HG03469 (cell line): ENCODE measurements around the gene UBR3.
A peak's percentile ranks its signal among the peaks of the same experiment; 100 is the strongest.
"Not testable (repeated sequence)": the region's sequence is repeated elsewhere in the genome, so short reads cannot be mapped to it uniquely, and the experiment has no call there.

Source experiments
- ATAC-seq: cut with Tn5 transposase; IDR thresholded peaks from one replicate; pipeline ENCODE4 v1.9.1; 2021; ENCODE audit warnings: mild to moderate bottlenecking, moderate library complexity, moderate number of reproducible peaks; ENCODE audit not compliant: unreplicated experiment

The UBR3 gene

DNA sequence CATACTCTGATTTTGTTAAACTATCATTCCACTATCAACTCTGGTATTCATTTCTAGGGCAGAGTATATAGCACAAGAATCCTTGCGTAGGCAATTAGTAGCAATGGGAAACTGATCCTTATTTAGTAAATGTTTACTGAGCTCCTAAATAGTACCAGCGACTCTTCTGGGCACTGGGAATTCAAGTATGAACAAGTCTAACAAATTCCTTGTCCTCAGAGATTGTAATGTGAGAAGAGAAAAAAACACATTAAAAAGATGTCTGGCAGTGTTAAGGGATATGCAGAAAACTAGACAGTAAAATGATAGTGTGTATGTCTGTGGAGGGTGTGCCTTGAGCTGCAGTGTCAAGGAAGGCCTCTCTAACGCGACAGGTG, 3.3 kb upstream of the UBR3 start:
- no peak for ATAC-seq

- peak; percentile 51 for ATAC-seq
Measured at GRCh38 chr2:169824373-169825333, 2.6 kb upstream of the UBR3 start, which contains the start of gene METTL5. TSS of gene METTL5 (minus strand) at chr2:169824905. CDS start at chr2:169824597, 308 bp downstream.

- ATAC-seq, result no peak
Measured at GRCh38 chr2:169828141-169828811, 1.0 kb downstream of the UBR3 start.

DNA sequence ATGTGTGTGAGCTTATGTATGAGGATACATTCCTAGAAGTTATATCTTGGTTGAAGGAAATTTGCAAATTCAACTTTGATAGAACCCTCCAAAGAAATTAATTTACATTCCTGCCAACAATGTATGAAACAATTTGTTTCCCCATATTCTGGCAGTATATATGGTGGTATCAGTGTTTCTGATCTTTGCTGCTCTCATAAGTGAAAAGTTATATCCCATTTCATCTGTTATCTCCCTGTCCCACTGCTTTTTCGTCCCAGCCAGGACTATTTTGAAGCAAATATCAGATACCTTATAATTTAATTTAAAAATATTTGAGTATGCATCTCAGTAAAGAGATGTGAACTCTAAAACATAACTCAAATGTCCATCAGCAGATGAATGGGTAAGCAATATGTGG, 7.1 kb downstream of the UBR3 start:
- no peak for ATAC-seq

DNA sequence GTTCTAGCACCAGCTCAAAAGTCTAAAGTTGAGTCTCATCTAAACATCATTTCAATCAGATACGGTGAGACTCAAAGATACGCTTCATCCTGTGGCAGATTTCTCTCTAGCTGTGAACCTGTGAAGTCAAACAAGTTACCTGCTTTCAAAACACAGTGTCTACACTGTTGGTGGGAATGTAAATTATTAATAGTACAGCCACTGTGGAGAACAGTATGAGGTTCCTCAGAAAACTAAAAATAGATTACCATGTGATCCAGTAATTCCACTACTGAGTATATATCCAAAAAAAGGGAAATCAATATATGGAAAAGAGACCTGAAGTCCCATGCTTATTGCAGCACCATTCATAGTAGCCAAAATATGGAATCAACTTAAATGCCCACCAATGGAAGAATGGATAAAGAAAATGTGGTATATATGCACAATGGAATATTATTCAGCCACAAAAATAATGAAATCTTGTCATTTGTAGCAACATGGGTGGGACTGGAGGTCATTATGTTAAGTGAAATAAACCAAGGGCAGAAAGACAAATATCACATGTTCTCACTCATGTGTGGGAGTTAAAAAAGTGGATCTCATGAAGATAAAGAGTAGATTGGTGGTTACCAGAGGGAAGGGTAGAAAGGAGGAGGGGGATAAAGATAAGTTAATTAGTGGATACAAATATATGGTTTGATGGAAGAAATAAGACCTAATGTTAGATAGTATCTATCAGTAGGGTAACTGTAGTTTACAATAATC, 11.7 kb downstream of the UBR3 start:
- no peak for ATAC-seq

GRCh38 chr2:169839954-169840746, 12.9 kb downstream of the UBR3 start:
- ATAC-seq, result no peak

DNA sequence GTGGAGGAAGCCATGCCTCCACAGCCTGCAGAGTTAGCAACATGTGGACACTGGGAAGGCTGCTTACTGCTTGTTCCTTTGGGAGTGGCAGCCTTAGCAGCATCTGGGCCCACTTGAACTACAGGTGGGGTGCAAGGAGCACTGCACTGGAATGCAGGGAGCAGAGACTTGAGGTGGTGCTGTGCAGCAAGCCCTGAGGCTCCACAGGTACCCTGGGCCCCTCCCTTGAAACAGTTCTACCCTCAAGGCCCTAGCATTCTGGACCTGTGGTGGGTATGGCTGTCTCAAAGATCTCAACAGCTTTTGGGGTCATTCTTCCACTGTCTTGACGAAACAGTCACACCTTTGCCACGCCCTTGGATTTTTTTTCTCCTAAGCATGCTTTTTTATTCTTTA, 13.5 kb downstream of the UBR3 start:
- ATAC-seq, result no peak

- not testable (repeated sequence) for ATAC-seq
Measured at GRCh38 chr2:169841625-169842024, 14.4 kb downstream of the UBR3 start.

- no peak for ATAC-seq
Measured at GRCh38 chr2:169845016-169845415, 17.8 kb downstream of the UBR3 start.

DNA sequence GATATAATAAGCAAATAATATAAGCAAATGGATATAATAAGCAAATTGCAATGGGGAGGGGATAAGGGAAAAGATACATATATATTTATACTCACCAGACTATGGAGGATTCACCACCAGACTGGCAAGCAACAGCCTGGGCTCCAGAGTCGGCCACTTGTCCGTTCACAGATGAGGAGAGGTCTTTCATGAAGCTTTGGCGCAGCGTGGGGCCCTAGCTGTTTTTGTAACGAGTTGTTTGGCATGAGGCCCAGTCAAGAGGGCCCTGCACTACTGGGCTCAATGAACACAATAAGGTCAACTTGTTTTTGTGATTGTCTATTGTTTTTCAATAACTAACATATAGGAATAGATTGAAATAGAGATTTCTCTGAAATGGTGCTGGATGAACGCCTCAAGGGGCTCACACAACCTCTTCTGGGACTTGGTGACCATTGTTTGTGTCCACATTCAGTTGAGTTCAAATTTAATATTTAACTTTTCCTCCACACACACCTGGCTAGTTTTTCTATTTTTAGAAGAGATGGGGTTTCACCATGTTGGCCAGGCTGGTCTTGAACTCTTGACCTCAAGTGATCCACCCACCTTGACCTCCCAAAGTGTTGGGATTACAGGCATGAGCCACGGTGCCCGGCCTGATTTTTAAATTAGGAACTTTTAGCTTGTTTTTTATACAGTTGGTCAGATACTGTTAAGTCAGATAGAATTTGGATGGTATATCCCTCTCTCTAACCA, 21.9 kb downstream of the UBR3 start:
- not testable (repeated sequence) for ATAC-seq

- no peak for ATAC-seq
Measured at GRCh38 chr2:169849710-169850109, 22.5 kb downstream of the UBR3 start.

DNA sequence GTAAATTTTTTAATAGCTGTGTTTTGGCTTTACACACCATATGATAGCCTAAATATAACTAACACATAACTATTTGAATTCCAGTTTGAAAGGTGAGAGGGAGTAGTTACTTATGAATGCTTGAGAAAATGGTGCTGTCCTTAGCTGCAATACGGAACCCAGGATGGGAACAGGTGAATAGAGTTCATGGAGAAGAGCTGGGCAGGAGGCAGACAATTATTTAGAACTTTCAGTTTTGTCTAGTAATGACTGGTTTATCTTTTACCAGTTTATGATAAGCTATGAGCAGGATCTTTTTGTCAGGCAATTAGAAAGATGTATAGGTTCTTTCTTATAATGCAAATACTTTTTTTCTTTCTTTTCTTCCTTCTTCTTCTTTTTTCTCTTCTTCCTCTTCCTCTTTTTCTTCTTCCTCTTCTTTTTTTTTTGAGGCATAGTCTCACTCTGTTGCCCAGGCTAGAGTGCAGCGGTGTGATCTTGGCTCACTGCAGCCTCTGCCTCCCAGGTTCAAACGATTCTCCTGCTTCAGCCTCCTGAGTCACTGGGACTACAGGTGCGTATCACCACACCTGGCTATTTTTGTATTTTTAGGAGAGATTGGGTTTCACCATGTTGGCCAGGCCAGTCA, 25.9 kb downstream of the UBR3 start:
- no peak for ATAC-seq

GRCh38 chr2:169855281-169856258, 28.3 kb downstream of the UBR3 start:
- not testable (repeated sequence) for ATAC-seq

DNA sequence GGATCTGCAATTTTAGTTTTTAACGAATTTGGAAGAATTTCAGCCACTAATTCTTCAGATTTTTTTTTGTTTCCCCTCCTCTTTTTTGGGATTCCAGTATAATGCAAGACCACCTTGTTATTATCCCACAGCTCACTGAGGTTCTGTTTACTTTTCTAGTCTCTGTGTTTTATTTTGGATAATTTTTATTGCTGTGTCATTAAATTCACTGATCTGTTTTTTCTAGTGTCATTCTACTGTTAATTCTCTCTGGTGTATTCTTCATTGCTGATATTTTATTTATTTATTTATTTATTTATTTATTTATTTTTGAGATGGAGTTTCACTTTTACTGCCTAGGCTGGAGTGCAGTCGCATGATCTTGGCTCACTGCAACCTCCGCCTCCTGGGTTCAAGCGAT, 32.2 kb downstream of the UBR3 start:
- ATAC-seq, result no peak

GRCh38 chr2:169860149-169860548, 32.9 kb downstream of the UBR3 start:
- ATAC-seq, result no peak

- no peak for ATAC-seq
Measured at GRCh38 chr2:169862816-169863215, 35.6 kb downstream of the UBR3 start.

DNA sequence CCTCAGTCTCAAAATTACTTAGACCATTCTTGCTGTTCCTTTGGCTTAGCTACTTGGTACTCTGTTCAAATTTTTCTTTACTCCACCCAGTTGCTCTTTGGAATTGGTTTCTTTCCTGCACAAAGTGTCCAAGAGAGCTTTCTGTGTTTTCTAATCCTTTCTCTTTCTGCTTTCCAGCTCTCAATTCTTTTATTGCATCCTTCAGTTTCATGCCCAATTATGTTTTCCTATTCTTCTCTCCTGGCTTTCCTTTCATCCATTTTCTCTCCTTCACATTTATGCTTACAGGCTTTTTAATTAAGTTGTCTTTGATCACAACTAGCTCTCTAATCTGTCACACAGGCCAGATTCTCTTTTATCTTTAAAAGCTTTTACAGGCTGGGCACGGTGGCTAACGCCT, 38.2 kb downstream of the UBR3 start:
- no peak for ATAC-seq

- not testable (repeated sequence) for ATAC-seq
Measured at GRCh38 chr2:169866230-169866629, 39.0 kb downstream of the UBR3 start.
